Hepatocyte (in vitro differentiated cells): ENCODE data around the gene CENPP. TPM values are rescaled to one million over a fixed set of nuclear protein-coding genes. Genes with fewer than 3 reads are reported as not detected.

Experiments used
- DNase-seq: peaks from one replicate; pipeline ENCODE4 v3.0.0-alpha.2; 2016; ENCODE audit warnings: low spot score
- H2AFZ ChIP-seq: fragments of 200-600 bp; sonication (generic); 2 replicates; pipeline ENCODE4 v1.6.0; 2016; ENCODE audit warnings: antibody characterized with exemption, mild to moderate bottlenecking
- H3K27ac ChIP-seq: fragments of 200-600 bp; sonication (generic); 2 replicates; pipeline ENCODE4 v1.5.1; 2016; ENCODE audit warnings: mild to moderate bottlenecking
- H3K27me3 ChIP-seq: fragments of 200-600 bp; sonication (generic); 2 replicates; pipeline ENCODE4 v1.6.1; 2016
- H3K36me3 ChIP-seq: fragments of 200-600 bp; sonication (generic); replicated peaks from 2 replicates; pipeline ENCODE4 v1.5.1; 2016; ENCODE audit warnings: low read depth; ENCODE audit not compliant: insufficient read depth
- H3K4me1 ChIP-seq: fragments of 200-600 bp; sonication (generic); 2 replicates; pipeline ENCODE4 v1.5.1; 2016; ENCODE audit warnings: mild to moderate bottlenecking, moderate library complexity; ENCODE audit not compliant: insufficient read depth
- H3K4me2 ChIP-seq: fragments of 200-600 bp; sonication (generic); 2 replicates; pipeline ENCODE4 v1.6.0; 2016
- H3K4me3 ChIP-seq: fragments of 200-600 bp; sonication (generic); 2 replicates; pipeline ENCODE4 v1.5.1; 2016; ENCODE audit warnings: mild to moderate bottlenecking
- H3K79me2 ChIP-seq: fragments of 200-600 bp; sonication (generic); 2 replicates; pipeline ENCODE4 v1.6.0; 2017; ENCODE audit warnings: mild to moderate bottlenecking
- H3K9me2 ChIP-seq: fragments of 200-600 bp; sonication (generic); replicated peaks from 2 replicates; pipeline ENCODE4 v1.6.0; 2017; ENCODE audit warnings: mild to moderate bottlenecking; ENCODE audit not compliant: insufficient read depth
- H3K9me3 ChIP-seq: fragments of 200-600 bp; sonication (generic); 2 replicates; pipeline ENCODE4 v1.5.1; 2016; ENCODE audit warnings: low read depth, mild to moderate bottlenecking
- H4K20me1 ChIP-seq: fragments of 200-600 bp; sonication (generic); 2 replicates; pipeline ENCODE4 v1.6.0; 2016; ENCODE audit warnings: mild to moderate bottlenecking; ENCODE audit not compliant: insufficient read depth, poor library complexity, severe bottlenecking
- CTCF ChIP-seq: fragments of 200-600 bp; sonication (generic); IDR thresholded peaks from 2 replicates; pipeline ENCODE4 v1.5.1; 2016; ENCODE audit warnings: antibody characterized with exemption, mild to moderate bottlenecking; ENCODE audit not compliant: poor library complexity
- EZH2 ChIP-seq: fragments of 200-600 bp; sonication (generic); IDR thresholded peaks from 2 replicates; pipeline ENCODE4 v1.6.1; 2016; ENCODE audit warnings: antibody characterized with exemption, mild to moderate bottlenecking, borderline replicate concordance
- EZH2phosphoT487 ChIP-seq: fragments of 200-600 bp; sonication (generic); IDR thresholded peaks from one replicate; pipeline ENCODE4 v1.6.1; 2018; ENCODE audit warnings: antibody characterized with exemption, mild to moderate bottlenecking, low read depth, moderate library complexity; ENCODE audit not compliant: unreplicated experiment, severe bottlenecking
- WGBS: methylation state at CpG from one replicate; pipeline ENCODE4 v1.1.6; 2016; ENCODE audit warnings: low lambda C conversion rate; ENCODE audit errors: missing lambda C conversion rate; 5-methylcytosine and 5-hydroxymethylcytosine counted together
- polyA plus RNA-seq: library from polyadenylated mRNA; unstranded; fragments of >200 nt; fragmentation: Nextera tagmentation; extraction: Ambion mirVana; gene quantifications from 2 replicates; pipeline ENCODE4 v1.2.1, GENCODE V29; 2016
- total RNA-seq: library from RNA; depleted of rRNA; stranded (reverse); fragments of >200 nt; gene quantifications from 2 replicates; pipeline ENCODE4 v1.2.3, GENCODE V29; 2014

Gene CENPP
- total and polyA plus RNA-seq, 2 experiments from 2014 or later = 5.1 to 5.9 TPM

GRCh38 chr9:92642564-92642963 is 316.8 kb downstream of the CENPP start:
- TF ChIP-seq CTCF (no peak), EZH2phosphoT487 (no peak), EZH2 (no peak)
- H3K4me1 ChIP-seq = no peaks in the 10 kb centered on the region
- no peaks in the 10 kb centered on the region for H3K9me3 ChIP-seq
- no peak overlapping the region for H3K27ac ChIP-seq
- H3K79me2 ChIP-seq = peaks cover 2% of the 10 kb centered on the region
- H3K4me2 ChIP-seq = no peak overlapping the region
- H3K9me2 ChIP-seq = no peaks in the 10 kb centered on the region
- no peaks in the 10 kb centered on the region for H3K36me3 ChIP-seq
- no peak overlapping the region for H2AFZ ChIP-seq
- no peaks in the 10 kb centered on the region for H3K27me3 ChIP-seq
- H4K20me1 ChIP-seq = no peaks in the 10 kb centered on the region
- no peak overlapping the region for H3K4me3 ChIP-seq
- WGBS = 96% methylated on average over 7 of the region's 7 CpGs
- DNase-seq = no peak

DNA sequence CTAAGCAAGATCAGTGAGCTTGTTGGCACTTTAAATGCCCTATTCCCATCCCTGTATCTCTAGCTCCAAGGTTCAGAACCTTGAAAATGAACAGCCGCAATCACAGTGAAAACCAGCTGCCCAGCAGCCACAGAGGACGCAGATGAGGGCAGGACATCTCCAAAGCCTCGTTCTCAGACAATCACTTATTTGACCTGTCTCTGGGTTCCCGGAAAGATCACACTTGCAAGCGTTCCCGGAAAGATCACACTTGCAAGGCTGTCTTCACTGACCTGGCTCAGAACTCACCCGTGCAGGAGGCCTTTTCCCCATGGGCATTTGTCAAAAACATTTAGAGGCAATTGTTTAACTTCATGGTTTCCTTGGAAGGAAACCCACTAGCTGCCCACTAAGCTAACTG is 318.5 kb downstream of the CENPP start:
- H3K79me2 ChIP-seq = peaks cover 2% of the 10 kb centered on the region
- H3K9me2 ChIP-seq = no peaks in the 10 kb centered on the region
- 93% methylated on average over 7 of the region's 7 CpGs for WGBS
- no peak overlapping the region for H3K4me2 ChIP-seq
- H3K4me3 ChIP-seq = no peak overlapping the region
- H3K27ac ChIP-seq = no peak overlapping the region
- no peaks in the 10 kb centered on the region for H3K36me3 ChIP-seq
- H2AFZ ChIP-seq = no peak overlapping the region
- DNase-seq = no peak
- H4K20me1 ChIP-seq = no peaks in the 10 kb centered on the region
- no peaks in the 10 kb centered on the region for H3K4me1 ChIP-seq
- TF ChIP-seq EZH2phosphoT487 = no peak
- TF ChIP-seq CTCF = no peak
- TF ChIP-seq EZH2 = no peak
- no peaks in the 10 kb centered on the region for H3K27me3 ChIP-seq
- H3K9me3 ChIP-seq = no peaks in the 10 kb centered on the region

DNA sequence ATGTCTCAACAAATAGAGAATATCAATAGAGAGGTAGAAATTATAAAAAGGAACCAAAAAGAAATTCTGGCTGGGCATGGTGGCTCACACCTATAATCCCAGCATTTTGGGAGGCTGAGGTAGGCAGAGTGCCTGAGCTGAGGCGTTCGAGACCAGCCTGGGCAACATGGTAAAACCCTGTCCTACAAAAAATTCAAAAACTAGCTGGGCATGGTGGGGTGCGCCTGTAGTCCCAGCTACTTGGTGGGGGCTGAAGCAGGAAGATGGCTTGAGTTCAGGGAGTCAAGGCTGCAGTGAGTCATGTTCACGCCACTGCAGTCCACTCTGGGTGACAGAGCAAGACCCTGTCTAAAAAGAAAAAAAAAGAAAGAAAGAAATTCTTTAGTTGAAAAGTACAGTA is 319.3 kb downstream of the CENPP start:
- no peak for DNase-seq
- no peak for TF ChIP-seq EZH2phosphoT487
- TF ChIP-seq EZH2 = no peak
- no peak for TF ChIP-seq CTCF
- no peaks in the 10 kb centered on the region for H3K27me3 ChIP-seq
- H3K4me3 ChIP-seq = no peak overlapping the region
- no peak overlapping the region for H3K27ac ChIP-seq
- peaks cover 2% of the 10 kb centered on the region for H3K79me2 ChIP-seq
- H4K20me1 ChIP-seq = no peaks in the 10 kb centered on the region
- H3K4me2 ChIP-seq = no peak overlapping the region
- H3K9me2 ChIP-seq = no peaks in the 10 kb centered on the region
- no peaks in the 10 kb centered on the region for H3K9me3 ChIP-seq
- H3K4me1 ChIP-seq = no peaks in the 10 kb centered on the region
- 95% methylated on average over 4 of the region's 4 CpGs for WGBS
- no peaks in the 10 kb centered on the region for H3K36me3 ChIP-seq
- H2AFZ ChIP-seq = no peak overlapping the region
